ENCODE data around the gene CPXM2. TPM values are rescaled to one million over a fixed set of nuclear protein-coding genes. Genes with fewer than 3 reads are reported as not detected.

The CPXM2 gene
- total RNA-seq, 1 donor from 2014 or later, result 4.9 TPM

GRCh38 chr10:123904834-123905409 lies 13.3 kb upstream of the CPXM2 start:
- DNase-seq, result no peak

- no peak for DNase-seq
Measured at GRCh38 chr10:123903621-123904020, 12.0 kb upstream of the CPXM2 start.

GRCh38 chr10:123901621-123902020 lies 10.0 kb upstream of the CPXM2 start:
- DNase-seq, result no peak

GRCh38 chr10:123897146-123897545 lies 5.5 kb upstream of the CPXM2 start:
- DNase-seq, result no peak

GRCh38 chr10:123896246-123896927 lies 4.8 kb upstream of the CPXM2 start:
- DNase-seq, result no peak

- DNase-seq, result no peak
Measured at GRCh38 chr10:123893651-123894050, 2.0 kb upstream of the CPXM2 start.

DNA sequence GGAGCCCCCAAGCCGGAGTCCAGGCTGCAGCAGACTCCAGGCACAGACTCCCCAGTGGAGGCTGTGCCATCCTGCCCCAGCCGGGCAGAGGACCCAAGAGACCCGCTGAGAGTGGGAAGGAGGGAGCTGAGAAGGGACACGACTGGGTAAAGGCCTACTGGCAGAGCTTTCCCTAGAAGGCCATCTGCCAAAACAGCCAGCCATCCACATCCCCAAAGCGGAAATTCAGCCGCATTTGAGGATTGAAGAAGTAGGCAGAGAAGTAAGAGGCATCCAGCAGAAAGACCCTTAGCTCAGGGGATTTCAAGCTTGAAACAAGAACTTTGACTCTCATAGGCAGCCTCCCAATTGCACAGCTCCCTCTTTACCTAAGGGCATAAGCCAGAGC lies 857 bp downstream of the CPXM2 start:
- no peak for DNase-seq

DNA sequence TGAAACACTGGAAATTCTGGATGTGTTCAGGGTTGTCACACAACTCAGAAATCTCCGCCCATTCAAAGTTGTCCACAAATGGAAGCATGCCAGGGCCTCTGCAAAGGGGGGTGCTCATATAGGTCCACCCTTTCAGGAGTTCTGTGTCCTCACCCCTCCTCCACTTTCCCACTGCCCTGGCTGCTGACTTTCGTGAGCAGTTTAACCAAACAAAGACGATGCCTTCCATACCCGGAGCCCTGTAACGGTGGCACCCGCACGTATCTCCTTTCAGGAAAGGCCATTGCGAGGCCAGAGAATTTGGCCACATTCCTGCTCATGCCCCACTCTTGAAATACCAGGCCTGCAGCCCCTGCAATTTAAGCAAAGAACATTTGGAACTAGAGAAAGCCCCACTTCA lies 1.4 kb downstream of the CPXM2 start:
- no peak for DNase-seq

GRCh38 chr10:123889821-123890220 lies 1.8 kb downstream of the CPXM2 start:
- peak; percentile 21 for DNase-seq

- no peak for DNase-seq
Measured at GRCh38 chr10:123888751-123889150, 2.9 kb downstream of the CPXM2 start.

DNA sequence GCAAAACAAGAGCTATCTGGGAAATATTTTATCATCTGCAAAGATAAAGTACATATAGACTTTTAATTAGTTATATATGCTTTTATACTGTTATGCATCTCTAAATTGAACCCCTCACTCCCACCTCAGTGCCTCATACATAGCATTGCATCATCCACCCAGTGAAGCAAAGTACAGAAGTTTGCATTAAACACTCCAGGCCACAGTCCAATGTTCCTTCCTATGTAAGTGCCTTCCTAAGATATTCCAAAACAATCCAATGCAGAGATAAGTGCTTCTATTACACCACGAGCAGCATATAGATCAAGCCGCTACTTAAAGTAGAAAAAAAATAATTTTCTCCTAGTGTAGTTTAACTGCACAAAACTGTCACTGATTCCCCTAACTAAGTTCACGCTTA lies 3.4 kb downstream of the CPXM2 start:
- no peak for DNase-seq

DNA sequence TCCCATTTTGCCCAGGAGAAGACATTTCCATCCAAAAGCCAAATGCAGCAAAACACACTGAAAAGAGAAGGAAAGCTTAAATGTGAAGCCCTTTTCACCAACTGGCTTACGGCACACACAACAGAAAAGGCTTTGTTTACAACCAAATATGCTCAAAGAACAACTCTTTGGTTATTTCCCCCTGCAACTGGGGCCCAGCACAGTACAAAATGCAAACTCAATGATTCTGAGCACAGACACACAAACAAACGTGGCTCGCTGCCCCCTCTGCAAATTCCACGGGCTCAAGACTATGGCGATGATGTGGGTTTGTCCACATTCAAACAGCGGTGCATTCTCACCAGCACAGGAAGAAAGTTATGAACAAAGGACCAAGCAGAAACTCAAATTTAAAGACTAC lies 5.3 kb downstream of the CPXM2 start:
- DNase-seq, result no peak

DNA sequence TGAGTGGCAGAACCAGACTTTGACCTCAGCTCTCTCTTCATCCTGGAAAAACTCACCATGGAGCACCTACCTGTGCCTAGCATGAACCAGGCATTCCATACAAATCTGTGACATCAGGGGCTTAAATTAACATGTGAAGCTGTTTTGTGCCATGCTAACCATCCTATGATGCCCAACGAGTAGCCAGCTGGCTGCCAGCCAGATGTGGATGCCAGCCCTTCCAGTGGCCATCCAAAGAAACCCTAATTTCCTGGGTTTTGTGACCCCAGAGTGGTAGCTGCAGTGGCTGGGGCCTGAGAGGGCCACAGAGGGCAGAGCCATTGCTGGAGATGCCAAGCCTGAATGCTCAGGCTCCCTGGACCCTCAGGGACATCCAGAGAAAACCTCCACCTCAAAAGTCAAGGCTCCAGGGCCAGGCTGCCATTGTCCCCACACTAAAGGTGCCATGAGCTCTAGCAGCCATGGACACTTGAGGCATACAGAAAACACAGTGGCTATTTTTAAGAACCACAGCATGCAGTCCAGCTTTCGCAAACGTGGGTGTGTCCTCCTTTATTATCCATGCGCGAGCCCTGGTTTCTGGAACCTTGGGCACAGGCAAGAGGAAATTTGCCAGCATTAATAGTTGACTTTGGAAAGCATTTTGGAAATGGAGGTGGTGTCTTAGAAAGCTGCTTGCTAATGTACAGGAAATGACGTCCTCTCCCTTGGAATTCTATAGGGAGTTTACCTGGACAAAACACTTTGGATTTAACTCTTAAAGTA lies 6.0 kb downstream of the CPXM2 start:
- no peak for DNase-seq

GRCh38 chr10:123884907-123885381 lies 6.7 kb downstream of the CPXM2 start:
- no peak for DNase-seq

DNA sequence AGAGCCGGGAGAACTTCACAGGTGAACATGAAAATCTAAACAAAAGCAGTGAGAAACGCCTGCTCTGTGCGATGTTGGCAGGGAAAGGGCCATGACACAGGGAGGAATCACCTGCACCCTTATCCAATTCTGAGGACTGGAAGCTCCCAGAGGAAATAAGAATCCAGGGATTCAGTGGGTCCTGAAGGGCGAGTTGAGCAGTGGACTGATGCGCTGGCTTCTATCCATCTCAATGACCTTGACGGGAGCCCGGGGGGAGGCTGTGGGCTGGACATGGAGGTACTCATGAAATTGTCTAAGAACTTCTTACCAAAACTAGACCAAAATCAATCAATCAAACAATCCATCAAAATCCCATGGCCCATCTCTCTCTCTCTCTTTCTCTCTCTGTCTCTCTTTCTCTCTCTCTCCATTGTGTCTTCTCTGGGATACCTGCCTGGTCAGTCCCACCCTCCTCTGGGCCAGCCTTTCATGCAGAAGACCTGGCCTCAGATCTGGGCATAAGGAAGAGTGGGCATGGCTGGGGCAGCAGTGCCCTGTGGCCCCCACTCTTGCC lies 7.2 kb downstream of the CPXM2 start:
- DNase-seq, result no peak

DNA sequence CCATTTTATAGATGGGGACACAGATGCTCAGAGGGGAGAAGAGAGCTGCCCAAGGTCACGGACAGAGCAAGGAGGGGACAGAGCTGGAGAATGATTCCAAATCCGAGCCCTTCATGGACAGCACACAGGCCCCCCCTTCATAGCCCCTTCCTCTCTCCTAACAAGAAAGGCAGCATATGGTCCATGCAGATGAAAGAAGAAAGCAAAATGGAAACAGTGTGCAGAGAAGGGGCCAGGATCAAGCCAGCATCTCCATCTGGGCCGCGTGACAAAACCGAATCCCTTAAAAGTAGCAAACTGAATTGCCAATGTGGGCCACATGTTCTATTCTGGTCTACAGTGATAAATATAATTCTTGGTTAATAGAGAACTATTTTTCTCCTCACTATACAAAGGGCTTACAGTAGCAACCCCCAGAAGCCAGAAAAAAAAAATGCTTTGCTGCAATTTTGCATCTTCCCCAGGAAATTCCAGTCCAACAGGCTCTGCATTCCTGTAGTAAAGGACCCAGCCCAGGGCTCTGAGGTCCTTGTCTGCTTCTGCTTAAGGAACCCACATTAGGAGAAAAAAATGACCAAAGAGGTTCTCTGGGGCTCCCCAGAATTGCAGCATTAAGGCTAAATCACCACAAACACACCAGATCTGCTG lies 7.8 kb downstream of the CPXM2 start:
- DNase-seq, result peak; percentile 70

DNA sequence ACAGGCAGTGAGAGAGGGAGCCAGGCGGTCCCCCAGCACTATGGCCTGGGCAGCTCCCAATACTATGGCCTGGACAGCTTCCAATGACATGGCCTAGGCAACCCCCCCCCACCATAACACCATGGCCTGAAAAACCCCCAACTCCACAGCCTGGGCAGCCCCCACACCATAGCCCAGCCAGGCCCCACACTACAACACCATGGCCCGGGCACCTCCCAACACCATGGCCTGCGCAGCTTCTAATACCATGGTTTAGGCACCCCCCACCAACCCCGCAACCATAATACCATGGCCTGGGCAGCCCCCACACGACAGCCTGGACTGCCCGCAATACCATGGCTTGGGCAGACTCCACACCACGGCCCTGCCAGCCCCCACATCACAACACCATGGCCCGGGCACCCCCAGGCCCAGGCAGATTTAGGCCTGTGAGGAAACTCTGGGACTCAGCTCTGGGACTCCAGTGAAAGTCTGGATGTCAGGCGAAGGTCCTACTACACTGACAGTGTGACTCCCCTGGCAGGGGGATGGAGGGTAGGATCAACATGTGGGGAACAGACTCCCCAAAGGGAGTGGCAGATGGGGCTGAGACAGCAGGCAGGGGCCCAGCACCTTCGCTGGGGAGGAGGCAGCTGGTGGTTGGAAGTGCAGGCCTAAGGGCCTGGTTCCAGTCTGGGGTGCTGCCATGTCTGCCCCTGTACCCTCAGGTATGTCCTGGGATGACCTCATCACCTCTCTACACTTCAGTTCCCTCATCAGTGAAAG lies 8.7 kb downstream of the CPXM2 start:
- DNase-seq, result no peak

DNA sequence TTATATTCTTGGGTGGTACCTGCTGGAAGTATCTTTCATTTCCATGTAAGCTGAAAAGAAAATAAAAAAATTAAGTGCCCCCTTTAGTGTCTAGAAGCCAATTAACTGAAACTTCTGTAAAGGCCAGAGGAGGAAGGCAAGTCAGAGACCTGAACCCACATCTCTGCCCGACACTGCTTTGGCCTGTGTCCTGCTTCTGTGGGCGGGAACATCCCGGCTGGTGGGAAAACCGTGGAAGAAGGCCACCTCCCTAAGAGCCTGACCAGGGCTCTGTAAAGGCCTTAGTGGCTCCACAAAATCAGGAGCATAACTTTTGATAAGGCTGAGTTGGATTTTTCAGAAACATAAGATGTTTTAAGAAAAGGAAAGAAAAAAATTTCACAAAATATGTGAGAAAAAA lies 9.4 kb downstream of the CPXM2 start:
- no peak for DNase-seq

GRCh38 chr10:123879606-123880257 lies 11.9 kb downstream of the CPXM2 start:
- no peak for DNase-seq

DNA sequence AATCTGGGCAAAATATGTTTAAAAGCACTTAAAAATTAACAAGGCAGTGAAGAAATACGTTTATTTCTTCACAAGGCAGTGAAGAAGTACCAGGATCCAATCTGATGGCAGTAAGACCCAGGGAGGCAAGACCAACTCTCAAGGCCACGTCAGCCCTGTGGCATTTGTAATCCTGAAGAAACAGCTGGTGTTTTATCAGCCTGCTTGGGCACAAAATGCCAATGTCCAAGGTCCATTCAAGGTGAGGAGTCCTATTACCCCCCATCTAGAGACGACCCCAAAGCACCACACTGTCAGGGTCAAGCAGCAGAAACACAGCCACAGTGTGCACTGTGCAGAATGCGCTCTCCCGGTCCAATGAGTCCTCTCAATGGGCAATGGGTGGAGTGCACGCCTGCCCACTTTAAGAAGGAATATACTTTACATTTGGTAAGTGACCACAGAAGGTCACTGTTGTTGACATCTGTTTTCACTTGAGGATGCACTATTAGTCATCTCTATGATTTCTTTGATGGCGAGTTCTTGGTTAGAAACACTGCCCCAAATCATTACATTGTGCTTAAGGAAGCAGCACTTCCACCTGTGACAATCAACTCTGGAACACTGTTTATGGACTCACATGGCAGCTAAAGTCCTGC lies 12.8 kb downstream of the CPXM2 start:
- no peak for DNase-seq

- no peak for DNase-seq
Measured at GRCh38 chr10:123870260-123870659, 21.3 kb downstream of the CPXM2 start.

Measured in skin of body (tissue), 2 donors.